Measurements from ENCODE around the gene AASDHPPT.

AASDHPPT gene

DNA sequence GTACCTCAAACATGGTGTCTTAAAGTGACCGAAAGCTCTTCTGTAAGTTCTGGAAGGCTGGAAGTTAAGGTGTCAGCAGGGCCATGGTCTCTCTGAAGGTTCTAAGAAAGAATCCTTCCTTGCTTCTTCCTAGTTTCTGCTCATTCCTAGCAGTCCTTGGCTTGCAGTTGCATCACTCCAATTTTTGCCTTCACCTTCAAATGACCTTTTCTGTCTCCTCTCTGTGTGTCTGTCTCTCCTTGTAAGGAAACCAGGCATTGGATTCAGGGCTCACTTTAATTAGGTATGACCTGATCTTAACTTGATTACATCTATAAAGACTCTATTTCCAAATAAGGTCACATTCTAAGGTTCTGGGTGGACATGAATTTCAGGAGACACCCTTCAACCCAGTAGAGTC lies 8.7 kb downstream of the AASDHPPT start:
- DNase-seq (ENCODE audit: low read depth, low spot score): no peak

DNA sequence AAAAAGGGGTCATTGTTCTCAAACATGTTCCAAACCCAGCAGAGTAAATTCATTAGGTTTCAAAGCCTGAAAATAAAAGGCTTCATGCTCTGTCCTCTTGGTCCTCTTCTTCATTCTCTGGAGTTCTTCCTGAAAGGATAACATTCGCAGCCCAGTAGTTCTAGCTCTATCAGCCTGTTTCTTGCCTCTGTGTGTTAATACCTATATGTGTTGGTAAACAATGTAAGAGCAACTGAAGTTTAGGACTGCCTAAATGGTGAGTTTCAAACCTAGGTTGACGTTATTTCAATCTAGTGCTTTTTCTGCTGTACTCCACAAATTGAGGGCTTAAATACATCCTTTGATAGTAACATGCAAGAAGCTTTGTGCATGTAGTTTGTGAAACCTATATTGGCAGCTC lies 9.4 kb downstream of the AASDHPPT start:
- DNase-seq (ENCODE audit: low read depth, low spot score): no peak

DNA sequence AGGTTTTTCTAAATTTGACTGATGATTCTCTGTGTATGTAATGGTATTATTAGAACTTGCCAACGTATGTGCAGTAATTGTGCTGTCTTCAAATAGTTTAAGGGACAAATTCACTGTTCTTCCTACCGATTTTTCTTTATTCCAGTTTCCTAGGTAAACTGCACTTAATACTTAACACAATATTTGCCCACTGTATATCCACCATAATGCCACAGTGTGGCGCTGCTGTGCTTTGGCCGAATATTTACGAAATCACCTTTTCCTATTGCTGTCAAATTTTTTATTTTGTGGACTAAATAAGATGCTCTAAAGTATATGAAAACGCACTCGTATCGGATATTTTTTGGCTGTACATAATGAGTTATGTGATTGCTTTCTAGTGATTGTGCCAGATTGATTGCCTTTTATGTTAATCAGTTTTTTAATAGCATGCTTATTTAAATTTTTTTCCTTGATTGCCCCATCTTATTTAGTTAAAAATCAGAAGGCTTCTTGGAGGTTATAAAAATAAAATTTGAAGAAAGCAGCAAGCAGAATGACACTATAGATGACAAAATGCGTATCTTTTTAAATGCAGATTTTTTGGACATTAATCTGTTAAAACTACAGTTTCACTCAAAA lies 10.5 kb downstream of the AASDHPPT start:
- no peak for DNase-seq (ENCODE audit: low read depth, low spot score)

DNA sequence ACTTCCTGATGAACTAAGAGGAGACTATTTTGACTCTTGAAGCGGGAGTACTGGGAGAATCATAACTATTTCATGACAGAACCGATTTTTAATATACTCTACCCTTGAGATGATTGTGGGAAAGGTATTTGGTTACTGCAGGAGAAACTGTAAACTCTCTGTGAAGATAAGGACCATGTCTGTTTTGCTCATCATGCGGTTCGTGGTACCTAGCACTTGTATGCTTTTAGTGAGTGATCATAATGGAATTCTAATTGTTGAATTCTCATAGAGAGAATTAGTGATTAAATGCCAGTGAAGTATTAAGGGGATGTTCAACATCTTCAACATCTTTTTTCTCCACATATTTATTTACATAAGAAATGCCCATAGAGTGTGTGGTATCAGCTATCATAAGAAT lies 11.4 kb downstream of the AASDHPPT start:
- DNase-seq (ENCODE audit: low read depth, low spot score): no peak

DNA sequence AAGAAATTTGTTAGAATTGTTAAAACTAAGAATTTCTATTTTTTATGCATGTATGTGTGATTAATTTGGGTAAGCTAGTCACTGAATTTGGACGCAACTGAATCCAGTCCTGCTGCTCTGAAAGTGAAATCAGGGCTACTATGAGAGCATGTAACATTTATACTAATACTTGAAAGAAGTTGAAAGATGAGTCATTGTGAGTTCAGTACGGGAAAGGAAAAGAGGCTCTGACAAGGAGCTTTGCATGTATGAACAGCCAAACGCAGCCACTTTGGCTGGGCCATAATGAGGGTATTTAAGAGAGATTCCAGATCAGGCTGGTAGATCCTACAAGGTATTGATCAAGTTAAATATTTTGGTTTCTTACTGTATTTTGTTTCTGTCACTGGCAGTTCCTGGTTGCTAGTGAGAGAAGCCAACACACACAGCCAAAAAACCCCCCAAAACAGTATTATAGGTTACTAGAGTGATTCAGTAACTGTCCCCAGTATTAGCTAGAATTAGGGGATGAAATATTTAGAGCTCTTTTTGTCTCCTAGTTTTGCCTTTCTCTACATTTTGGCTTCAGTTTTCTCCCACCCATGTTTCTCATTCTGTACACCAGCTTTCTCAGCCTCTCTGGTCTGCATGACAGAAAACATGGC lies 14.1 kb downstream of the AASDHPPT start:
- no peak for DNase-seq (ENCODE audit: low read depth, low spot score)

DNA sequence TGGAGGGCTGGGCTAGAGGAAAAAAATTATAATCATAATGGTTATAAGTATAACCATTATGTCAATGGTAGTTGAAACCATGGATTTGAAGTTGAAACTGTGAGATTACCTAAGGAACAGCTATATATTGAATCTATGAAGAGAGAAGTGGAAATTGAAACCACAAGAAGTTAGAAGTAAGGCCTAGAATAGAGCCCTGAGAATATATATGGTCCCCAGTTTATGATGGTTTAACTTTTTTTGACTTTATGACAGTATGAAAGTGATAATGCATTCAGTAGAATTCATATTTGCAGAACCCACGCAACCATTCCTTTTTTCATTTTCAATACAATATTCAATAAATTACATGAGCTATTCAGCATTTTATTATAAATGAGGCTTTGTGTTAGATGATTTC lies 15.0 kb downstream of the AASDHPPT start:
- DNase-seq (ENCODE audit: low read depth, low spot score): no peak

DNA sequence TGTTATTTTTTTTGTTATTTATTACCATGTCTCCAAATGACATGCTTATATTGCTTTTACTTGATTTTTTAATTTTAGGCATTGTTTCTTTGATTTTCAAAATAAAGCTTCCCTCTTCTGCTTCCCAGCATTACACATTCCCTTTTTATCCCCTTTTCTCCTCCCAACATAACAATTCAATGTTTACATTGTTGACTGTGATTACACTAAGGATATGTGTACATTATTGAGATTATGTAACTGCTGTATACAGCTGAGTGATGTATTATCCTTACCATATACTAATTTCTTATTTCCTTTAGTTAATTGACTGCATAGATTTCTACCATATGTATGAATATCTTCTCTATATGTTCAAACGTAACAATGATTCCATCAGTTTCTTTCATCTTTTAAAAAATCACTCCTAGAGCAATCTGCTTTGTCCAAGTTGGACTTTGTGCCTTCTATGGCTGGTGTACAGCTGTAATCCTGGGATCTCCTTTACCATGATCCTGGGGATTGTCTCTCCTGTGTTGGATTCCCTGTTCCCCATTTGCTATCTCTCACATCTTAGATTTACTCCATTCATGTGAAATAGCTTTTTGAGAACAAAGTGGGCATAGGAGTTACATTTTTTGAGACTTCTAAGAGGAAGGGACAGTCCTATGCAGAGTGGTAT lies 21.6 kb downstream of the AASDHPPT start:
- no peak for DNase-seq (ENCODE audit: low read depth, low spot score)

DNA sequence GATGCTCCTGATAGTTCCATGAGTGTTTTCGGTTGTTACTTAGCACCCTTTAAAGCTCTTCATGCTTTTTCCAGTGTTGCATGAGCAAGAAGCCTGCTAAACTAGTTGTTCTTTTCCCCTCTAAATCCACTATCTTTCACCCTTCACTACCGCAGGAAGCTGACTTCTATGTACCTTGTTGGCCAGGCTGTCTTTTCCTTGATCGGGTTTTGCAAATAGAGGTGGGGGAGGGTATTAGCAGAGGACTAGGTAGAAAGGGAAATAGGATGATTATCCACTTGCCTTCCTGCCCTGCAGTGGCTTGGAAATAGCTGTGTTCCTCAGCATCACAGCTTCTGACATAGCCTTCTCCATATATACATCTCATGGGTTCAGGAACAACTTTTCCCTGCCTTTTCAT lies 23.9 kb downstream of the AASDHPPT start:
- no peak for DNase-seq (ENCODE audit: low read depth, low spot score)

DNA sequence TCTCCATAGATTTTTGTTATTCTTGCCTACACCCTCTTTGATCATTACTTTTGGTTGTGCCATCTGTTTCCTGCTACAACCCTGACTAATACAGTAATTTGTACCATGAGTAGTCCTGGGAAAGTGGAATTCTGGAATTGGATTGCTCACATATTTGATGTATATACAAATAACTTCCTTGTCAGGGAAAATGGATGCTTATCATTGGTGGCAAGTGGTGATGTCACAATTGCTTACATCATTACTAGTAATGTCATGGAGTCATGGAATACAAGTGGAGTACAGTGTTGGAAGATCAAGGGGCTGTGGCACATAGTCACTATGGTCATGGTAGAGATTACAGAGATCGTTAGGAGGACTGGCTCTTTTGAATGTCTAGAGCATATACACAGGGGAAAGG lies 24.4 kb downstream of the AASDHPPT start:
- no peak for DNase-seq (ENCODE audit: low read depth, low spot score)

DNA sequence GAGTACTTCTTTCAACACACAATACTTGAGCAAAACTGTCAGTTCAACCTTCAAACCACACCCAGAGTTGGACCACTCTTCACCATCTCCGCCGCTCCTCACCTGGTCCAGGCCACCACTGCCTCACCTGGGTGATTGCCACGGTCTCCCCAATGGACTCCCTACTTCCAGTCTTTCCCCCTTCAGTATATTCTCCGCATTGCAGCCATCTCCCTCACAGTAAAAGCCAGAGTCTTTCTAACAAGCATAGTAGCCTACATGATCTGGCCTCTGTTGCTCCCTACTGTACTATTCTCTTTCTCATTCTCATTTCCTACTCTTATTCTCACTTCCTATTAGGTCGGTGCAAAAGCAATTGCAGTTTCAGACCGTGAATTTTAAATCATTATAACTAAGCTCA lies 28.5 kb downstream of the AASDHPPT start:
- no peak for DNase-seq (ENCODE audit: low read depth, low spot score)

DNA sequence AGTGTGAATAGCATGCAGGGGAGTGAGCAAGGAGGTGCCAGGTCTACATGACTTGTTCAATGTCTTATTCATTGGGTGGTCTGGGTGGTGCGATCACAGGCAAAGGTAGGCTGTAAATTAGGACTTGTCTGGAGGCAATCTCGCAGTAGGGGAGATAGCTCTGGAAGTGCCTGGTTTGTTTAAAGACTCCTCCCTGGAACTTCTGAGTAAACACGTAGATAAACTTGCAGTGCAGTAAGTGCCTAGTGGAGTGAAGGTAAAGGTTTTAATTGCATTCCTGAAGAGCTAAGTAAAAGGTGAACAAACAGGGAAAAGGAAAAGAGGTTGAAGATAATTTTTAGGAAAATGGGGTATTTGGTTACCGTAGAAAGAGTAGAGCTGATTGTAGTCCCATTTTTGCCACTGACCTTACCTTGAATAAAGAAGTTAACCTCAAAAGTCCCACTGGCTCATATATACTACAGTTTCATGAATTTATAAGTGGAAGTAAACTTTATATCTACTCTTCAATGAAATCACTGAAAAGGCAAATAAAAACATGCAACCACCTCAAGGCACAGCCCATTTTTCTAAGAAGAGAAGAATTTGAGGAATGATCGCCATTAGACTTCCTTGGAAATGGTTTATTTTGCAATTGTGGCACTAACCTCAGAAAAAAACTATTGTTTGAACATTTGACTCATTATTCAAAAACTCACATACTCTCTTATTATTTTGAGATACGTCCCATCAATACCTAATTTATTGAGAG lies 44.3 kb downstream of the AASDHPPT start:
- DNase-seq (ENCODE audit: low read depth, low spot score): no peak

DNA sequence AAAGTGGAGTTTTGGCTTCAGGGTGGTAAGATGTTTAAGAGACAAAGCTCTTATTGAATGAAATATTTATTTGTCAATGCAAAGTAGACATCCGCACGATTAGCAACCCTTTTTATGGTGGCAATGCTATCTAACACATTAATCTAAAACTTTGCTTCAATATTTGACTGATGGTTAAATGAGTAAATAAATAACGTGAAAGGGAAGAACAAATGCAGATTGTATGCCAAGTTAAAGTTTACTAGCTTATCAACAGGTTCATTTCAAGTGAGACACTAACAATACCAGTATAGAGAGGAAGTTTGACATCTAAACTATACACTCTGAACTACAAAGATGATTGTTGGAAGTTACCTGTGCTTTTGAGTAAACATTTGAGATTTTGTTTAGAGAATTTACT lies 50.1 kb downstream of the AASDHPPT start:
- no peak for DNase-seq (ENCODE audit: low read depth, low spot score)

DNA sequence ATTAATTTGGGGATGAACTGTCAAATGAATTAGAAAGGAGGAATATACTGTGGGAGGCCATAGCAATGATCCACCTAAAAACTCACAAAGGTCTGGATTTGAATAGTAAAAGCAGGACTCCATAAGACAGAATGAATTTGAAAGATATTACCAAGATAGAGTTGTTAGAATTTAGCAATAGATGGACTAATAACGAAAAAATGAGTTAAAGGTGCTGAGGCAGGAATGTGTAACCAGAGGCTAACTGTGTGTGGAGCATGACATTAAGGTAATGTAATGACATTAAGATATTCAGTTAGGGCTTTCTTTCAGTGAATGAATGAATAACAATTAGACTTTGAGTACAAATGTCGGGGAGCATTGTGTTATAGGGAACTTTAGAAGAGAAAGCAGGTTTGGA lies 51.3 kb downstream of the AASDHPPT start:
- no peak for DNase-seq (ENCODE audit: low read depth, low spot score)

DNA sequence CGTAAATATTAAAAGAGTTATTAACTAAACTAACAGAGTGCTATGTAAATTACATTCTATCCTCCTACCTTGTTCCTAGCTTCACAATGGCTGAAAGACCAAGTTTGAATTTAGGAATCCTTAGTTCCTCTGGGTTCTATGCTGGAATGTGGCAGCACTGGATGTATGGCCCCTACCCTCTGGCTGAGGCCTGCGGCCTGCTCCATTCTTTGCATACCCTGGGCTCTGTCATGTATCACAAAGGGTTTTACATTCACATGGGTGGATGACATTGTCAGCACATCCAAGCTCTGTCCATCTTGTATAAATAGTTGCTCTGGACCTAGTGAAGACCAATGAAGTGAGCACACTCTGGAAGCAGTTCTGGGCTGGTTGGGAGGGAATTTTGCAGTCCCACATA lies 54.5 kb downstream of the AASDHPPT start:
- no peak for DNase-seq (ENCODE audit: low read depth, low spot score)

DNA sequence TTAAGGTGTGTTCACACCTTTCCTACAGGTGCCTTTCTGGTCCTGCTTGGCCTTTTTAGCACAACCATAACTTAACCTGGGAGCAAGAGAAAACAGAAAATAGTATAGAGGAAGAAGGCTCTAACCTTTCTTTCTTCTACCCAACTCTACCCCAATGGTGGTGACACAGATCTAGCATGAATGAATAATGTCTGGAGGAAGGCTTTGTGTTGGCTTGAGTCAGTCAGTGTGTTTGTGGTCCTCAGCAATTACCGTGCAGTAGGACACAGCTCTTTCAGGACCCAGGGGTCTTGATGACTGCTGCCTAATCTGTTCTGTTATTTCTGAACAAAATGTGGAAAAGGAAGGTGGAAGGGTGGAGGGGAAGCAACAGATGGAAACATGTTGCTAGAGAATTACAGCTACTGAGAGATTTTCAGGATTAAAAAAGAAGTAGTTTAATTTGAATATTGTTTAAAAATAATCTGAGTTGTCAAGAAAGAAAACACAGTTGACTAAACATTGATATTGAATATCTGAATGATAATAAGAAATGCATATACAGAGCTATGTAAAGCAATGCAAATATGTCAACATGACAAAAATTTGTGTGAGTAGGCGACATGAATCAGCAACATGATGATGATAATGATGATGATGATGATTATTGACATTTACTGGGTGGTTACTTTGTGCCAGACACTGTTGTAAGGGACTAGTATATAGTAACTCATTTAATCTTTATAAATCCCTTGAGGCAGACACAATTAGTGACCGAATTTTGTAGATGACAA lies 55.3 kb downstream of the AASDHPPT start:
- no peak for DNase-seq (ENCODE audit: low read depth, low spot score)

DNA sequence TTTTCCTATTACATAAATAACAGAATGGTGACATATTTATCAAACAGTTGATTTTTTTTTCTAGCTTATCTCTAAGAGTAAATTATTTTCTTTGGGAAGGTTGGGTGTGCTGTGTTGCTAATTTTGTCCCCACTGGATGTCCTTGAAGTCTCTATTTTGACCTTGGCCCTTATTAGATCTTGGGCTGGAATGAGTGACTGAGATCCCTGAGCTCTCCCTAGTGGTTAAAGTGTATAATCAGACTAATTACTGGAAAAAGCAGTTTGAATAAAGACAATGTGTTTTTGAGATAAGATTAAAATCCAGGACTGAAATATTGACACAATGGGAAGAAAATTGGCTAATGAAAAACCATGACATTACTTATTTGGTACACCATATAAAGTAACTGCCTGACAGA lies 56.1 kb downstream of the AASDHPPT start:
- no peak for DNase-seq (ENCODE audit: low read depth, low spot score)

DNA sequence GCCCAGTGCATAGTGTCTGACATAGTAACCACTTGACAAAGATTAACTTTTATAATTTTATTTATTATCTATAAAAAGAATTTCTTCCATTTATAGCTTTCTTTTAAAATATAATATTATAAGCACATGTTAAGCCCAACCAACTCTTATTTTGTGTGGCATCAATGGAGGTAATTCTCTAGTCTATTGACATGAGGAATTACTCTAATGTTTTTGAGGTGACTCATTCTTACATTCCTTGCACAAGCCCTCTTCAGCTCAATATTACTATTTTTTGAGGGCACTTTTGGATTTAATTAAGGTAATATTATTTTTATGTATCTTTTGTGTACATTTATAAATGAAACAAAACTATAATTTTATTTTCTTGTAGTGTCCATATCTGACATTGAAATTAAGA lies 59.6 kb downstream of the AASDHPPT start:
- DNase-seq (ENCODE audit: low read depth, low spot score): no peak

DNA sequence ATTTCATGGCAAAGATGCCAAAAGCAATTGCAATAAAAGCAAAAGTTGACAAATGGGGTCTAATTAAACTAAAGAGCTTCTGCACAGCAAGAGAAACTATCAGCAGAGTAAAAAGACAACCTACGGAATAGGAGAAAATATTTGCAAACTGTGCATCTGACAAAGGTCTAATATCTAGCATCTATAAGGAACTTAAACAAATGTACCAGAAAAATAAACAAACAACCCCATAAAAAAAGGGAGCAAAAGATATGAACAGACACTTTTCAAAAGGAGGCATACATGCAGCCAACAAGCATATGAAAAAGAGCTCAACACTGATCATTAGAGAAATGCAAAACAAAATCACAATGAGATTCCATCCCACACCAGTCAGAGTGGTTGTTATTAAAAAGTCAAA lies 60.3 kb downstream of the AASDHPPT start:
- no peak for DNase-seq (ENCODE audit: low read depth, low spot score)

Measured in brain pericyte (primary cell).